ENCODE data around the gene PTPRM.

- TF ChIP-seq EZH2phosphoT487 (IDR thresholded peaks at IDR 0.05; ENCODE audit: insufficient read depth, low read depth) = no peak
- TF ChIP-seq EZH2 (IDR thresholded peaks at IDR 0.05; ENCODE audit: insufficient read depth, poor library complexity, severe bottlenecking) = no peak
Observed at GRCh38 chr18:7809978-7810377, 242.9 kb downstream of the PTPRM start.
